ENCODE measurements around the gene ATP8A2. TPM values are rescaled to one million over a fixed set of nuclear protein-coding genes. Genes with fewer than 3 reads are reported as not detected.

The ATP8A2 gene
- polyA plus RNA-seq, 3 donors, result not detected

DNA sequence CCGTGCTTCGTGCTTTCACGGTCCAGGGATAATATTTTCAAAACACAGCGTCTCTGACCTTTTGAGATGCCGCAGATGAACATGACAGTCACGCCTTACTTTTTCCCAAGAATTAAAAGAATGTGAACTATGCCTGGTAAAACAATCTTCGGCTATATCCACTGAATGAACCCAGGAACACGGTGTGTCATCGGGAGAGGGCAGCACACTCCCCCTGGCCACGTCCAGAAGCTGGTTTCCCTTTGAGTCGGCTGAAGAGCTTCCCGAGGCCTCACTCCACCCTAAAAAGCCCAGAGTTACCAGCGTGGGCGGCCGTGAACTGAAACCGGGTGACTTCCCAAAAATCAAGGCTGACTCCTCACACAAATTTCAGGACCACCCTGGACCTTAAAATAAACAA, 702.9 kb downstream of the ATP8A2 start:
- Histone ChIP-seq H3K27me3 (ENCODE audit: control insufficient read depth in 2 of 2, insufficient read depth in 2 of 2, low read length in 2 of 2) (peaks cover 3 to 6% of the 10 kb centered on the region in 2 donors), H3K27ac (ENCODE audit: low read depth in 1 of 2, low read length in 2 of 2) (no peak overlapping the region), H2AFZ (ENCODE audit: insufficient read depth, low read depth, low read length, poor library complexity, severe bottlenecking) (no peak overlapping the region), H3K9ac (ENCODE audit: insufficient read depth, low read length, poor library complexity, severe bottlenecking) (no peak overlapping the region), H4K20me1 (ENCODE audit: insufficient read depth, low read length) (no peaks in the 10 kb centered on the region), H3K79me2 (ENCODE audit: insufficient read depth, low read length) (no peaks in the 10 kb centered on the region), H3K4me2 (replicated peaks; ENCODE audit: extremely low read depth, low read length, poor library complexity, severe bottlenecking) (no peak overlapping the region), H3K36me3 (replicated peaks in 1 of 2; ENCODE audit: control insufficient read depth in 1 of 2, insufficient read depth in 2 of 2, low read length in 2 of 2) (no peaks in the 10 kb centered on the region), H3K9me3 (replicated peaks in 1 of 2; ENCODE audit: control insufficient read depth in 1 of 2, insufficient read depth in 1 of 2, low read length in 2 of 2) (no peaks in the 10 kb centered on the region), H3K4me1 (ENCODE audit: control insufficient read depth in 1 of 2, insufficient read depth in 2 of 2, low read length in 2 of 2) (no peaks in the 10 kb centered on the region), H3K4me3 (replicated peaks in 1 of 3; ENCODE audit: low read depth in 2 of 3, low read length in 3 of 3) (no peak overlapping the region)
- Mint-ChIP-seq H3K4me1 (no peaks in the 10 kb centered on the region), H3K36me3 (no peaks in the 10 kb centered on the region), H3K27me3 (ENCODE audit: low read depth in 3 of 3) (peaks cover 18 to 34% (median 28%) of the 10 kb centered on the region in 3 donors), H3K9me3 (no peaks in the 10 kb centered on the region), H3K4me3 (no peak overlapping the region), H3K27ac (no peak overlapping the region)
- DNase-seq, result no peak
- intact Hi-C loops (cut with micrococcal nuclease), result loop anchor here in 1 of 2 donors (5.0 kb wide), 1 partner anchor 502 kb away; no protein-coding TSS in a partner anchor
- TF ChIP-seq, protein P1, sequence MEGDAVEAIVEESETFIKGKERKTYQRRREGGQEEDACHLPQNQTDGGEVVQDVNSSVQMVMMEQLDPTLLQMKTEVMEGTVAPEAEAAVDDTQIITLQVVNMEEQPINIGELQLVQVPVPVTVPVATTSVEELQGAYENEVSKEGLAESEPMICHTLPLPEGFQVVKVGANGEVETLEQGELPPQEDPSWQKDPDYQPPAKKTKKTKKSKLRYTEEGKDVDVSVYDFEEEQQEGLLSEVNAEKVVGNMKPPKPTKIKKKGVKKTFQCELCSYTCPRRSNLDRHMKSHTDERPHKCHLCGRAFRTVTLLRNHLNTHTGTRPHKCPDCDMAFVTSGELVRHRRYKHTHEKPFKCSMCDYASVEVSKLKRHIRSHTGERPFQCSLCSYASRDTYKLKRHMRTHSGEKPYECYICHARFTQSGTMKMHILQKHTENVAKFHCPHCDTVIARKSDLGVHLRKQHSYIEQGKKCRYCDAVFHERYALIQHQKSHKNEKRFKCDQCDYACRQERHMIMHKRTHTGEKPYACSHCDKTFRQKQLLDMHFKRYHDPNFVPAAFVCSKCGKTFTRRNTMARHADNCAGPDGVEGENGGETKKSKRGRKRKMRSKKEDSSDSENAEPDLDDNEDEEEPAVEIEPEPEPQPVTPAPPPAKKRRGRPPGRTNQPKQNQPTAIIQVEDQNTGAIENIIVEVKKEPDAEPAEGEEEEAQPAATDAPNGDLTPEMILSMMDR (IDR thresholded peaks at IDR 0.05), result no peak
- WGBS (ENCODE audit: insufficient coverage), result 43% methylated on average over 9 of the region's 16 CpGs

Small RNA genes within 50 kb of the gene (small RNA-seq; reads per million reads assigned to genes)
- gene RN7SL741P (ENCODE audit: insufficient read length, low read depth) (not detected), gene RNU6-78P (ENCODE audit: insufficient read length, low read depth) (not detected), gene RNY1P3 (ENCODE audit: insufficient read length, low read depth) (not detected)

Other genes with a start within 250 kb of the ATP8A2 start
- not detected for gene AMER2, start 199.7 kb upstream of the ATP8A2 start, polyA plus RNA-seq
- gene MTMR6, start 84.5 kb upstream of the ATP8A2 start, polyA plus RNA-seq, result 10 to 100 TPM in 2 of 3 donors, 1 to 10 TPM in 1; 7.4 to 31.9 (median 24.4) TPM
- gene NUP58, start 70.3 kb upstream of the ATP8A2 start, polyA plus RNA-seq, result 10 to 100 TPM; 21.5 to 26.3 (median 25.1) TPM

Data from CD14-positive monocyte (primary cell).